ENCODE results near the gene MTMR2.

Gene MTMR2

GRCh38 chr11:95805869-95806268 is 118.0 kb downstream of the MTMR2 start:
- no peak for DNase-seq

- DNase-seq: no peak
Observed at GRCh38 chr11:95803973-95804372, 119.9 kb downstream of the MTMR2 start.

GRCh38 chr11:95802806-95803205 is 121.1 kb downstream of the MTMR2 start:
- DNase-seq: no peak

GRCh38 chr11:95800438-95800837 is 123.5 kb downstream of the MTMR2 start:
- DNase-seq: no peak

GRCh38 chr11:95799546-95799945 is 124.4 kb downstream of the MTMR2 start:
- DNase-seq: no peak

- DNase-seq: no peak
Observed at GRCh38 chr11:95796501-95796900, 127.4 kb downstream of the MTMR2 start.

- no peak for DNase-seq
Observed at GRCh38 chr11:95795627-95796295, 128.1 kb downstream of the MTMR2 start.

- DNase-seq: no peak
Observed at GRCh38 chr11:95794086-95794485, 129.8 kb downstream of the MTMR2 start.

- DNase-seq: no peak
Observed at GRCh38 chr11:95793116-95793515, 130.8 kb downstream of the MTMR2 start.

- no peak for DNase-seq
Observed at GRCh38 chr11:95792700-95793099, 131.2 kb downstream of the MTMR2 start.

GRCh38 chr11:95792200-95792599 is 131.7 kb downstream of the MTMR2 start:
- DNase-seq: no peak

GRCh38 chr11:95791709-95792033 is 132.2 kb downstream of the MTMR2 start:
- no peak for DNase-seq

- DNase-seq: peak; percentile 67
Observed at GRCh38 chr11:95790933-95791708, 132.8 kb downstream of the MTMR2 start.

GRCh38 chr11:95790123-95790932 is 133.6 kb downstream of the MTMR2 start, which contains the start of gene CEP57:
Gene CEP57, plus strand, starts transcription at chr11:95790498. Its CDS starts 201 bp downstream, at chr11:95790699.
- peak; percentile 97 for DNase-seq

GRCh38 chr11:95789506-95790122 is 134.3 kb downstream of the MTMR2 start, which contains the start of gene FAM76B:
Gene FAM76B, minus strand, starts transcription at chr11:95789782. Its CDS starts 304 bp downstream, at chr11:95789478.
- peak; percentile 96 for DNase-seq

- DNase-seq: peak; percentile 46
Observed at GRCh38 chr11:95788921-95789505, 134.9 kb downstream of the MTMR2 start.
